HepG2 (cell line): ENCODE data around the gene GPATCH4. TPM values are rescaled to one million over a fixed set of nuclear protein-coding genes. Genes with fewer than 3 reads are reported as not detected.

Experiments used
- ATAC-seq: fragments of 200-7000 bp; cut with Tn5 transposase; 3 replicates; pipeline ENCODE4 v1.9.1; 2020; ENCODE audit warnings: mild to moderate bottlenecking, moderate library complexity
- BruUV-seq: library from RNA; stranded (reverse); fragments of 400-500 nt; replicated peaks from 2 replicates; lab custom pipeline; 2021; lab: Mats Ljungman, UMichigan
- CTCF ChIA-PET: fragments of 300-600 bp; formaldehyde crosslinking; extraction: SDS; loops from one replicate; lab custom pipeline; 2021; ENCODE audit warnings: low total read pairs, inconsistent platforms, low intra/inter-chr PET ratio; lab: Yijun Ruan, JAX
- POLR2A ChIA-PET: fragments of 350-600 bp; sonication (Branson Sonifier 250); formaldehyde crosslinking; loops from one replicate; lab custom pipeline; 2020; ENCODE audit warnings: antibody characterized with exemption, inconsistent platforms; lab: Yijun Ruan, JAX
- DNase-seq: peaks from one replicate; pipeline ENCODE4 v3.0.0-alpha.2; 2015; ENCODE audit warnings: low spot score
- FAIRE-seq: peaks from 3 replicates; lab custom pipeline; 2011; peaks lifted over from hg19 to GRCh38; lab: Jason Lieb, UNC
- H2AFZ ChIP-seq: one replicate; pipeline ENCODE4 v1.6.1; 2011; ENCODE audit warnings: low read length, inconsistent platforms
- H3K27ac ChIP-seq: fragments of 300-600 bp; 3 replicates; pipeline ENCODE4 v1.8.0; 2011; ENCODE audit warnings: mixed run types, mild to moderate bottlenecking, mixed read lengths, low read length, inconsistent platforms; ENCODE audit not compliant: insufficient read depth; ENCODE audit errors: extremely low read length
- H3K27me3 ChIP-seq, 2 experiments: fragments of 200-600 bp in 1 of 2; 2 replicates in 1 of 2; 3 replicates in 1 of 2; pipeline versions ENCODE4 v1.6.0 to v1.8.0; 2011; ENCODE audit warnings: low read length in 2 of 2, mild to moderate bottlenecking in 2 of 2, moderate library complexity in 2 of 2, inconsistent platforms in 1 of 2; ENCODE audit not compliant: insufficient read depth in 2 of 2, control insufficient read depth in 1 of 2
- H3K36me3 ChIP-seq, 2 experiments: fragments of 200-600 bp in 1 of 2; replicated peaks in 1 of 2; 2 replicates in 1 of 2; 3 replicates in 1 of 2; pipeline versions ENCODE4 v1.5.1 to v1.8.0; 2011; ENCODE audit warnings: low read length in 2 of 2, inconsistent platforms in 1 of 2; ENCODE audit not compliant: insufficient read depth in 2 of 2, control insufficient read depth in 1 of 2
- H3K4me1 ChIP-seq: 2 replicates; pipeline ENCODE4 v1.5.1; 2012; ENCODE audit warnings: low read length, inconsistent platforms; ENCODE audit not compliant: insufficient read depth
- H3K4me2 ChIP-seq: 2 replicates; pipeline ENCODE4 v1.6.0; 2011; ENCODE audit warnings: low read depth, low read length, inconsistent platforms
- H3K4me3 ChIP-seq, 3 experiments: fragments of 200-600 bp in 1 of 3; sonication (generic), shearing (Covaris generic) in 1 of 3; replicated peaks in 1 of 3; 2 replicates each; pipeline ENCODE4 v1.5.1; 2011 to 2016; ENCODE audit warnings: low read length in 3 of 3, inconsistent platforms in 2 of 3, low read depth in 2 of 3, mild to moderate bottlenecking in 2 of 3, control low read depth in 1 of 3, mixed read lengths in 1 of 3; ENCODE audit not compliant: insufficient read depth in 1 of 3
- H3K79me2 ChIP-seq: one replicate; pipeline ENCODE4 v1.6.1; 2011; ENCODE audit warnings: low read length, inconsistent platforms; ENCODE audit not compliant: insufficient read depth
- H3K9ac ChIP-seq: 2 replicates; pipeline ENCODE4 v1.6.0; 2011; ENCODE audit warnings: mild to moderate bottlenecking, low read depth, low read length, inconsistent platforms; ENCODE audit not compliant: insufficient read depth
- H3K9me3 ChIP-seq: 2 replicates; pipeline ENCODE4 v1.5.1; 2012; ENCODE audit warnings: mild to moderate bottlenecking, low read length
- H4K20me1 ChIP-seq: 2 replicates; pipeline ENCODE4 v1.6.0; 2011; ENCODE audit warnings: inconsistent platforms, mild to moderate bottlenecking, low read length, moderate library complexity; ENCODE audit not compliant: insufficient read depth
- AHR ChIP-seq: IDR thresholded peaks from 2 replicates; pipeline ENCODE4 v1.6.1; 2018; ENCODE audit warnings: missing genetic modification reagents, missing compliant biosample characterization
- KIAA2018 ChIP-seq: sonication (generic); formaldehyde crosslinking; IDR thresholded peaks from 2 replicates; pipeline ENCODE4 v1.5.0; 2020; ENCODE audit warnings: mild to moderate bottlenecking, missing genetic modification reagents, borderline replicate concordance
- SIN3A ChIP-seq: IDR thresholded peaks from 2 replicates; pipeline ENCODE4 v1.6.1; 2011; ENCODE audit warnings: low read depth, mild to moderate bottlenecking, control low read depth, low read length, borderline replicate concordance
- SIN3B ChIP-seq: fragments of 150-350 bp; IDR thresholded peaks from 2 replicates; pipeline ENCODE4 v1.6.1; 2014; ENCODE audit warnings: low read length
- ZBTB38 ChIP-seq: sonication (generic); formaldehyde crosslinking; IDR thresholded peaks from 2 replicates; pipeline ENCODE4 v1.5.1; 2020; ENCODE audit warnings: mild to moderate bottlenecking, missing genetic modification reagents
- ZFP82 ChIP-seq: sonication (generic); formaldehyde crosslinking; IDR thresholded peaks from 2 replicates; pipeline ENCODE4 v1.5.1; 2020; ENCODE audit warnings: mild to moderate bottlenecking, missing genetic modification reagents, borderline replicate concordance
- ZNF547 ChIP-seq: sonication (generic); formaldehyde crosslinking; IDR thresholded peaks from 2 replicates; pipeline ENCODE4 v1.5.1; 2020; ENCODE audit warnings: mild to moderate bottlenecking, missing genetic modification reagents
- ZNF639 ChIP-seq: conservative IDR thresholded peaks from 2 replicates; pipeline ENCODE4 v1.6.1; 2018; ENCODE audit warnings: missing genetic modification reagents
- ZNF652 ChIP-seq: IDR thresholded peaks from 2 replicates; pipeline ENCODE4 v1.6.1; 2016; ENCODE audit warnings: low read depth, borderline replicate concordance
- ZNF704 ChIP-seq: sonication (generic); formaldehyde crosslinking; IDR thresholded peaks from 2 replicates; pipeline ENCODE4 v1.8.1; 2023; ENCODE audit warnings: mild to moderate bottlenecking, inconsistent platforms, moderate library complexity, missing genetic modification reagents, borderline replicate concordance
- WGBS: methylation state at CpG from one replicate; pipeline ENCODE4 v1.1.6; 2017; ENCODE audit warnings: low lambda C conversion rate; 5-methylcytosine and 5-hydroxymethylcytosine counted together
- in situ Hi-C: cut with HindIII; loops from 2 replicates; pipeline ENCODE4 v1.10.0; 2017; ENCODE audit warnings: low pct_unique_long_range_greater_than_20kb; ENCODE audit not compliant: extremely low pct_ligation_motif_present
- intact Hi-C: fragments of 100-400 bp; cut with micrococcal nuclease; formaldehyde crosslinking; loops from one replicate; pipeline ENCODE4 v1.10.0; 2022; ENCODE audit not compliant: unreplicated experiment
- polyA plus RNA-seq, 8 experiments: library from polyadenylated mRNA; depleted of rRNA in 3 of 8; stranded (reverse) in 7 of 8; unstranded in 1 of 8; fragments of >200 nt; fragmentation: Illumina TruSeq in 4 of 8; extraction: Trizol in 4 of 8; gene quantifications; 2 replicates each; pipeline versions ENCODE4 v1.2.1 to v1.2.3, GENCODE V29; 2011 to 2016; ENCODE audit warnings: low read depth in 4 of 8, missing spikeins in 1 of 8, mixed read lengths in 1 of 8; ENCODE audit not compliant: insufficient read depth in 1 of 8
- total RNA-seq, 5 experiments: library from RNA; depleted of rRNA; stranded (reverse); fragments of >200 nt; fragmentation: Illumina TruSeq; extraction: Trizol; gene quantifications; 2 replicates each; pipeline ENCODE4 v1.2.3, GENCODE V29; 2016; ENCODE audit warnings: low read depth in 1 of 5
- TF ChIP-seq, protein P1 (sequence below): sonication (generic); formaldehyde crosslinking; IDR thresholded peaks from 2 replicates; pipeline ENCODE4 v1.4.0; 2020; ENCODE audit warnings: missing genetic modification reagents, mild to moderate bottlenecking, borderline replicate concordance

The GPATCH4 gene
- total and polyA plus RNA-seq, 2 of the 13 experiments (the other 11 are each of a cell fraction or from before 2014, with no cell fraction given), result 19.2 to 37.9 TPM

DNA sequence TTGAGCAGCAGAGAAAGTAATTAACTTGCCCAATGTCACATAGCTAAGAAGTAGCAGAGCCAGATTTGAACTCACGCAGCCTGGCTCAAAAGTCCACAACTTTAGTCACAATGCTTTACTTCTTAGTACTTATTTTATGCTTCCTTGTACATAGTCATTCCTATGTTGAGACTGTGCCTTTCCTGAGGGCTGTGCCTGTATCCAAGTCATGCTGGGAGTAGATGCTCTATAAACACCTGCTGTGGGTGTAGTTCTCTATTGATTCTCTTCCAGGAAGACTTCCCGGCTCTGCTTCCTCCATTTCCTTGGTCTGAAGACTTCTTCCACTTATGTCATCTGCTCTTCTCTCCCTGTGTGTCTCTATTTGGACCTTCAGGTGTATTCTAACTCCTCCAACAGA, 45.6 kb downstream of the GPATCH4 start:
- TF ChIP-seq ZNF652, result no peak
- no peak for TF ChIP-seq SIN3B
- TF ChIP-seq ZBTB38, result no peak
- no peak for TF ChIP-seq ZFP82 (CRISPR knock-in tag)
- TF ChIP-seq ZNF547, result no peak
- no peak for TF ChIP-seq AHR (CRISPR knock-in tag)
- no peak for TF ChIP-seq KIAA2018 (CRISPR knock-in tag)
- TF ChIP-seq, protein P1, sequence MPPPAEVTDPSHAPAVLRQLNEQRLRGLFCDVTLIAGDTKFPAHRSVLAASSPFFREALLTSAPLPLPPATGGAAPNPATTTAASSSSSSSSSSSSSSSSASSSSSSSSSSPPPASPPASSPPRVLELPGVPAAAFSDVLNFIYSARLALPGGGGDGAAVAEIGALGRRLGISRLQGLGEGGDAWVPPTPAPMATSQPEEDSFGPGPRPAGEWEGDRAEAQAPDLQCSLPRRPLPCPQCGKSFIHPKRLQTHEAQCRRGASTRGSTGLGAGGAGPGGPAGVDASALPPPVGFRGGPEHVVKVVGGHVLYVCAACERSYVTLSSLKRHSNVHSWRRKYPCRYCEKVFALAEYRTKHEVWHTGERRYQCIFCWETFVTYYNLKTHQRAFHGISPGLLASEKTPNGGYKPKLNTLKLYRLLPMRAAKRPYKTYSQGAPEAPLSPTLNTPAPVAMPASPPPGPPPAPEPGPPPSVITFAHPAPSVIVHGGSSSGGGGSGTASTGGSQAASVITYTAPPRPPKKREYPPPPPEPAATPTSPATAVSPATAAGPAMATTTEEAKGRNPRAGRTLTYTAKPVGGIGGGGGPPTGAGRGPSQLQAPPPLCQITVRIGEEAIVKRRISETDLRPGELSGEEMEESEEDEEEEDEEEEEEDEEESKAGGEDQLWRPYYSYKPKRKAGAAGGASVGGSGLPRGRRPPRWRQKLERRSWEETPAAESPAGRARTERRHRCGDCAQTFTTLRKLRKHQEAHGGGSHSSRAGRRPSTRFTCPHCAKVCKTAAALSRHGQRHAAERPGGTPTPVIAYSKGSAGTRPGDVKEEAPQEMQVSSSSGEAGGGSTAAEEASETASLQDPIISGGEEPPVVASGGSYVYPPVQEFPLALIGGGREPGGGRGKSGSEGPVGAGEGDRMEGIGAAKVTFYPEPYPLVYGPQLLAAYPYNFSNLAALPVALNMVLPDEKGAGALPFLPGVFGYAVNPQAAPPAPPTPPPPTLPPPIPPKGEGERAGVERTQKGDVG, result no peak
- no peak for TF ChIP-seq SIN3A
- no peak for TF ChIP-seq ZNF639 (CRISPR knock-in tag)
- TF ChIP-seq ZNF704, result no peak
- TF ChIP-seq, all 625 proteins: peak for 0
- no TSS peak for BruUV-seq
- H4K20me1 ChIP-seq, result no peaks in the 10 kb centered on the region
- ATAC-seq (no peak), FAIRE-seq (no peak), DNase-seq (no peak)
- no peaks in the 10 kb centered on the region for H3K79me2 ChIP-seq
- H3K4me3 ChIP-seq, result no peak overlapping the region
- ChIA-PET POLR2A (interaction anchor here (0.6 kb wide), 1 partner anchor 58 kb away, joined by 3 read pairs; no protein-coding TSS in a partner anchor), CTCF (no interaction called here)
- no peak overlapping the region for H3K4me2 ChIP-seq
- H3K36me3 ChIP-seq, result peaks cover 12 to 40% of the 10 kb centered on the region in 2 experiments; a peak in 4 of 5 replicates
- H3K9me3 ChIP-seq, result no peaks in the 10 kb centered on the region
- in situ Hi-C loops (no loop called here), intact Hi-C loops (no loop called here)
- H2AFZ ChIP-seq, result no peak overlapping the region
- WGBS, result 90% methylated on average over 2 of the region's 2 CpGs
- no peak overlapping the region for H3K27ac ChIP-seq
- no peaks in the 10 kb centered on the region for H3K27me3 ChIP-seq
- peaks cover 15% of the 10 kb centered on the region for H3K4me1 ChIP-seq
- H3K9ac ChIP-seq, result no peak overlapping the region
